SKM-1 (cell line): ENCODE measurements around the gene ANKRD6.

Experiments used
- DNase-seq: peaks from one replicate; lab custom pipeline; 2025; ENCODE audit not compliant: unreplicated experiment; lab: John Stamatoyannopoulos, UW

The ANKRD6 gene

DNA sequence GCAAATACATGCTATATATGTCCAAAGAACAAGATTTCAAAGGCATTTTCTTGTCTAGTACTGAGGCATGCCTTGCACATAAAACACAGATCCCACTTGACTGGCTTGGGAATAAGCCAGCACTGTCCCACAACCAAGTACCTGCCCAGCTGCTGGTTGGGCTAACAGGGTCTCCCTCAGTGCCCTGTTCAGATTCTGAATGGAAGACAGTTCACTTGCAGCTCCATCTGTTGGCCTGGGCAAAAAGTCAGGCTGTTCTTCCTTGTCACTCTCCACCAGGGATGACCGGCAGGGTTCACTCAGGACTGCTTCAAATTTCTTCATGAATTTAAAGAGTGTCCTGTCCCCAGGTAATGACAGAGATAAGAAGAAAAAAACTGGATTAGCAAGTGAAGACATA is 250.0 kb downstream of the ANKRD6 start:
- DNase-seq: no peak
